Measurements from ENCODE around the gene PSMB7.

PSMB7 gene

DNA sequence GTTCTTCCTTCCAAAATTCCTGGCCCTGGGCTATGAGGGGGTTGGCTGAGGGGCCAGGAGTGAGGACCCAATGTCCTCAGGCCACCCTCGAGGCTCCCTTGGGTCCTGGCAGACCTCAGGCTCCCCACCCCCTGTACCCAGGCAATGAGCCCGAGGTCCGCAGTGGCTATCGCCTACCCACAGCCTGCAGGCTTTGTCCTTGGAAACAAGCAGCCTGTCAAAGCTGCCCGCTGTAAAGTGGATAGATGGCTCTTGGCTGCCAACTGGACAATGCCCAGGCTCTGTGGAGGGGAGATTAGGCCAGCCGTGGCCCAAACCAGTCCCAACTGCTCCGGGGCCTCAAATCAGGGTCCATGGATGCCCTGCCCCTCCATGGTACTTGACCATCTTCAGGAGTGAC is 32.8 kb upstream of the PSMB7 start:
- no peaks in the 10 kb centered on the region for H3K4me1 ChIP-seq
- H3K9me3 ChIP-seq = no peaks in the 10 kb centered on the region; the same call in 1 of the 2 replicates
- H3K36me3 ChIP-seq = no peaks in the 10 kb centered on the region
- H3K27me3 ChIP-seq = peaks cover 8% of the 10 kb centered on the region
- H3K4me3 ChIP-seq (ENCODE audit: low read depth, low read length) = no peak overlapping the region
- no peak for DNase-seq
- TF ChIP-seq, protein P1, sequence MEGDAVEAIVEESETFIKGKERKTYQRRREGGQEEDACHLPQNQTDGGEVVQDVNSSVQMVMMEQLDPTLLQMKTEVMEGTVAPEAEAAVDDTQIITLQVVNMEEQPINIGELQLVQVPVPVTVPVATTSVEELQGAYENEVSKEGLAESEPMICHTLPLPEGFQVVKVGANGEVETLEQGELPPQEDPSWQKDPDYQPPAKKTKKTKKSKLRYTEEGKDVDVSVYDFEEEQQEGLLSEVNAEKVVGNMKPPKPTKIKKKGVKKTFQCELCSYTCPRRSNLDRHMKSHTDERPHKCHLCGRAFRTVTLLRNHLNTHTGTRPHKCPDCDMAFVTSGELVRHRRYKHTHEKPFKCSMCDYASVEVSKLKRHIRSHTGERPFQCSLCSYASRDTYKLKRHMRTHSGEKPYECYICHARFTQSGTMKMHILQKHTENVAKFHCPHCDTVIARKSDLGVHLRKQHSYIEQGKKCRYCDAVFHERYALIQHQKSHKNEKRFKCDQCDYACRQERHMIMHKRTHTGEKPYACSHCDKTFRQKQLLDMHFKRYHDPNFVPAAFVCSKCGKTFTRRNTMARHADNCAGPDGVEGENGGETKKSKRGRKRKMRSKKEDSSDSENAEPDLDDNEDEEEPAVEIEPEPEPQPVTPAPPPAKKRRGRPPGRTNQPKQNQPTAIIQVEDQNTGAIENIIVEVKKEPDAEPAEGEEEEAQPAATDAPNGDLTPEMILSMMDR (IDR thresholded peaks at IDR 0.05; ENCODE audit: low read depth, low read length) = no peak

GRCh38 chr9:124447297-124447661 is 32.0 kb upstream of the PSMB7 start:
- TF ChIP-seq, protein P1 (IDR thresholded peaks at IDR 0.05; ENCODE audit: low read depth, low read length) = no peak
- Histone ChIP-seq H3K9me3 (no peaks in the 10 kb centered on the region; the same call in 1 of the 2 replicates), H3K4me3 (ENCODE audit: low read depth, low read length) (no peak overlapping the region), H3K4me1 (no peaks in the 10 kb centered on the region), H3K27me3 (peaks cover 8% of the 10 kb centered on the region), H3K36me3 (no peaks in the 10 kb centered on the region)
- no peak for DNase-seq

GRCh38 chr9:124444166-124444565 is 28.9 kb upstream of the PSMB7 start:
- DNase-seq = no peak

GRCh38 chr9:124443625-124444024 is 28.4 kb upstream of the PSMB7 start:
- TF ChIP-seq, protein P1 (IDR thresholded peaks at IDR 0.05; ENCODE audit: low read depth, low read length) = no peak
- Histone ChIP-seq H3K9me3 (no peaks in the 10 kb centered on the region; the same call in 1 of the 2 replicates), H3K4me3 (ENCODE audit: low read depth, low read length) (no peak overlapping the region), H3K4me1 (no peaks in the 10 kb centered on the region), H3K27me3 (no peaks in the 10 kb centered on the region; the same call in 1 of the 2 replicates), H3K36me3 (no peaks in the 10 kb centered on the region)
- DNase-seq = no peak

More at GRCh38 chr9:124444166-124444565, 28.9 kb upstream of the PSMB7 start:
- H3K4me1 ChIP-seq = no peaks in the 10 kb centered on the region
- H3K9me3 ChIP-seq = no peaks in the 10 kb centered on the region; the same call in 1 of the 2 replicates
- no peaks in the 10 kb centered on the region for H3K36me3 ChIP-seq
- H3K27me3 ChIP-seq = no peaks in the 10 kb centered on the region; the same call in 1 of the 2 replicates
- TF ChIP-seq, protein P1 (IDR thresholded peaks at IDR 0.05; ENCODE audit: low read depth, low read length) = no peak
- H3K4me3 ChIP-seq (ENCODE audit: low read depth, low read length) = no peak overlapping the region

GRCh38 chr9:124442826-124443225 is 27.6 kb upstream of the PSMB7 start:
- no peaks in the 10 kb centered on the region for H3K4me1 ChIP-seq
- no peaks in the 10 kb centered on the region; the same call in 1 of the 2 replicates for H3K27me3 ChIP-seq
- H3K4me3 ChIP-seq (ENCODE audit: low read depth, low read length) = no peak overlapping the region
- DNase-seq = no peak
- TF ChIP-seq, protein P1 (IDR thresholded peaks at IDR 0.05; ENCODE audit: low read depth, low read length) = no peak
- H3K36me3 ChIP-seq = no peaks in the 10 kb centered on the region
- no peaks in the 10 kb centered on the region; the same call in 1 of the 2 replicates for H3K9me3 ChIP-seq

- Histone ChIP-seq H3K27me3 (no peaks in the 10 kb centered on the region; the same call in 1 of the 2 replicates), H3K4me3 (ENCODE audit: low read depth, low read length) (no peak overlapping the region), H3K36me3 (no peaks in the 10 kb centered on the region), H3K9me3 (no peaks in the 10 kb centered on the region; the same call in 1 of the 2 replicates), H3K4me1 (no peaks in the 10 kb centered on the region)
- TF ChIP-seq, protein P1 (IDR thresholded peaks at IDR 0.05; ENCODE audit: low read depth, low read length) = no peak
- DNase-seq = no peak
These were observed 27.1 kb upstream of the PSMB7 start for GRCh38 chr9:124442379-124442778.

Measured in BE2C (cell line).